WTC11 (cell line): Measurements from ENCODE around the gene LIN28A. TPM values are rescaled to one million over a fixed set of nuclear protein-coding genes. Genes with fewer than 3 reads are reported as not detected.
A peak's percentile ranks its signal among the peaks of the same experiment; 100 is the strongest.

ENCODE experiments used
- ATAC-seq: fragments of 200-7000 bp; cut with Tn5 transposase; 2 replicates; pipeline ENCODE4 v1.10.0; 2021; ENCODE audit warnings: mild to moderate bottlenecking, moderate library complexity
- CTCF ChIA-PET: fragments of 300-600 bp; sonication (Branson Sonifier 250); formaldehyde crosslinking; loops from one replicate; lab custom pipeline; 2021; ENCODE audit warnings: antibody characterized with exemption; lab: Charles Lee
- POLR2A ChIA-PET: fragments of 350-600 bp; sonication (Branson Sonifier 250); formaldehyde crosslinking; loops from one replicate; lab custom pipeline; 2021; ENCODE audit warnings: antibody characterized with exemption; lab: Charles Lee
- DNase-seq: peaks from one replicate; pipeline ENCODE4 v3.0.0; 2021; ENCODE audit warnings: low spot score
- H3K27ac Mint-ChIP-seq: 2 replicates; pipeline ENCODE4 v1.8.0; 2021; ENCODE audit warnings: mixed read lengths
- H3K27me3 Mint-ChIP-seq: 2 replicates; pipeline ENCODE4 v1.8.0; 2021; ENCODE audit warnings: low read depth, mild to moderate bottlenecking, moderate library complexity, mixed read lengths
- H3K36me3 Mint-ChIP-seq: 2 replicates; pipeline ENCODE4 v1.8.0; 2021; ENCODE audit warnings: mixed read lengths
- H3K4me1 Mint-ChIP-seq: 2 replicates; pipeline ENCODE4 v1.8.0; 2022; ENCODE audit warnings: mixed read lengths
- H3K4me3 Mint-ChIP-seq: 2 replicates; pipeline ENCODE4 v1.8.0; 2021; ENCODE audit warnings: mild to moderate bottlenecking, moderate library complexity, mixed read lengths
- H3K9me3 Mint-ChIP-seq: 2 replicates; pipeline ENCODE4 v1.8.0; 2021; ENCODE audit warnings: mixed read lengths
- CREB1 ChIP-seq: sonication (generic); formaldehyde crosslinking; IDR thresholded peaks from 2 replicates; pipeline ENCODE4 v1.8.0; 2023; ENCODE audit warnings: mild to moderate bottlenecking, missing genetic modification reagents
- E2F4 ChIP-seq: sonication (generic); formaldehyde crosslinking; IDR thresholded peaks from 2 replicates; pipeline ENCODE4 v1.8.1; 2022; ENCODE audit warnings: low read depth, mild to moderate bottlenecking, moderate library complexity, missing genetic modification reagents, borderline replicate concordance
- FOXP1 ChIP-seq: sonication (generic); formaldehyde crosslinking; IDR thresholded peaks from 2 replicates; pipeline ENCODE4 v1.8.0; 2022; ENCODE audit warnings: missing genetic modification reagents, mild to moderate bottlenecking, moderate library complexity, borderline replicate concordance
- GRHL2 ChIP-seq: fragments of 250-450 bp; sonication (Bioruptor Pico); IDR thresholded peaks from 2 replicates; pipeline ENCODE4 v1.8.0; 2022; ENCODE audit warnings: mild to moderate bottlenecking, moderate library complexity; ENCODE audit not compliant: insufficient replicate concordance, severe bottlenecking
- JAZF1 ChIP-seq: fragments of 250-450 bp; sonication (Bioruptor Pico); IDR thresholded peaks from 2 replicates; pipeline ENCODE4 v1.9.0; 2021; ENCODE audit warnings: moderate library complexity, mild to moderate bottlenecking, inconsistent platforms
- KAT7 ChIP-seq: sonication (generic); formaldehyde crosslinking; IDR thresholded peaks from 2 replicates; pipeline ENCODE4 v1.8.1; 2023; ENCODE audit warnings: missing genetic modification reagents, mild to moderate bottlenecking, borderline replicate concordance
- MXD4 ChIP-seq: fragments of 250-450 bp; sonication (Bioruptor Pico); IDR thresholded peaks from 2 replicates; pipeline ENCODE4 v1.8.0; 2021; ENCODE audit warnings: mild to moderate bottlenecking, moderate library complexity, borderline replicate concordance
- NFYB ChIP-seq: sonication (generic); formaldehyde crosslinking; conservative IDR thresholded peaks from 2 replicates; pipeline ENCODE4 v1.8.0; 2022; ENCODE audit warnings: low read depth, missing genetic modification reagents
- NR1H2 ChIP-seq: sonication (generic); formaldehyde crosslinking; IDR thresholded peaks from 2 replicates; pipeline ENCODE4 v1.9.0; 2021; ENCODE audit warnings: mild to moderate bottlenecking, moderate library complexity, missing genetic modification reagents
- PRDM15 ChIP-seq: sonication (generic); formaldehyde crosslinking; IDR thresholded peaks from 2 replicates; pipeline ENCODE4 v1.8.0; 2022; ENCODE audit warnings: missing genetic modification reagents
- RELA ChIP-seq: sonication (generic); formaldehyde crosslinking; IDR thresholded peaks from 2 replicates; pipeline ENCODE4 v1.8.1; 2022; ENCODE audit warnings: missing genetic modification reagents, mild to moderate bottlenecking, borderline replicate concordance
- SOX15 ChIP-seq: fragments of 250-450 bp; sonication (Bioruptor Pico); IDR thresholded peaks from 2 replicates; pipeline ENCODE4 v1.9.0; 2021; ENCODE audit warnings: mild to moderate bottlenecking
- TCF7 ChIP-seq: sonication (generic); formaldehyde crosslinking; IDR thresholded peaks from 2 replicates; pipeline ENCODE4 v1.8.0; 2022; ENCODE audit warnings: mild to moderate bottlenecking, low read depth, missing genetic modification reagents, moderate library complexity
- ZNF396 ChIP-seq: fragments of 250-450 bp; sonication (Bioruptor Pico); IDR thresholded peaks from 2 replicates; pipeline ENCODE4 v1.8.0; 2021; ENCODE audit warnings: mild to moderate bottlenecking, moderate library complexity, borderline replicate concordance
- ZNF416 ChIP-seq: fragments of 250-450 bp; sonication (Bioruptor Pico); IDR thresholded peaks from 2 replicates; pipeline ENCODE4 v1.9.0; 2021; ENCODE audit warnings: mild to moderate bottlenecking, inconsistent platforms
- ZNF423 ChIP-seq: fragments of 250-450 bp; sonication (Bioruptor Pico); IDR thresholded peaks from 2 replicates; pipeline ENCODE4 v2.1.2; 2022; ENCODE audit warnings: mild to moderate bottlenecking, moderate library complexity
- ZNF671 ChIP-seq: fragments of 250-450 bp; sonication (Bioruptor Pico); IDR thresholded peaks from 2 replicates; pipeline ENCODE4 v1.8.0; 2021; ENCODE audit warnings: mild to moderate bottlenecking
- total RNA-seq: library from RNA; stranded (reverse); gene quantifications from 3 replicates; pipeline ENCODE4 v1.2.3, GENCODE V29; 2021
- TF ChIP-seq, protein P1 (sequence below): sonication (generic); formaldehyde crosslinking; IDR thresholded peaks from 2 replicates; pipeline ENCODE4 v1.8.1; 2022; ENCODE audit warnings: mild to moderate bottlenecking, moderate library complexity, missing genetic modification reagents
- TF ChIP-seq, protein P2 (sequence below): sonication (generic); formaldehyde crosslinking; IDR thresholded peaks from 2 replicates; pipeline ENCODE4 v1.8.1; 2023; ENCODE audit warnings: mild to moderate bottlenecking, missing genetic modification reagents
- TF ChIP-seq, protein P3 (sequence below): sonication (generic); formaldehyde crosslinking; IDR thresholded peaks from 2 replicates; pipeline ENCODE4 v1.8.0; 2023; ENCODE audit warnings: missing genetic modification reagents
- TF ChIP-seq, protein P4 (sequence below): sonication (generic); formaldehyde crosslinking; IDR thresholded peaks from 2 replicates; pipeline ENCODE4 v1.8.0; 2023; ENCODE audit warnings: missing genetic modification reagents, mild to moderate bottlenecking, borderline replicate concordance
- TF ChIP-seq, protein P5 (sequence below): sonication (generic); formaldehyde crosslinking; IDR thresholded peaks from 2 replicates; pipeline ENCODE4 v1.8.0; 2022; ENCODE audit warnings: mild to moderate bottlenecking, missing genetic modification reagents

Gene LIN28A
- total RNA-seq, 1 experiment from 2014 or later: 1,251 TPM

DNA sequence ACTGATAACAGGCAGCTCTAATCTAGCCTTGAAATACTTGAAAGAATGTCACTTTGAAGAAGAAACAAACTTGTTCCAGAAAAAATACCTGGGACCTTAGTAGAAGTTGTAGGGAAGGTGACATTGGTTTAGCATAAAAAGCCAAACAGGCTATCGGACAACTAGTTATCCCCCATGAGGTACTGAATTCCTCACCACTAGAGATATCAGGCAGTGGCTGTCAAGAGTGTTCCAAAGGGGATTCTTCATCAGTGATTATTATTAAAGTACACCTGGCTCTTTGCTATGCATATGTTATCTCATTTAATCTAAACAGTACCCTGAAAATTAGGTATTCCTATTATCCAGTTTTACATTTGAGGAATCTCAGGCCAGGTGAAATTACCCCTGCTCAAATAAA is 48.5 kb downstream of the LIN28A start:
- ATAC-seq: no peak
- no peak for DNase-seq
- no peak for TF ChIP-seq ZNF396
- TF ChIP-seq FOXP1 (CRISPR knock-in tag): no peak
- no peak for TF ChIP-seq GRHL2
- no peak for TF ChIP-seq ZNF423 (CRISPR knock-in tag)
- no peak for TF ChIP-seq ZNF416 (CRISPR knock-in tag)
- TF ChIP-seq E2F4 (CRISPR knock-in tag): no peak
- TF ChIP-seq, protein P1, sequence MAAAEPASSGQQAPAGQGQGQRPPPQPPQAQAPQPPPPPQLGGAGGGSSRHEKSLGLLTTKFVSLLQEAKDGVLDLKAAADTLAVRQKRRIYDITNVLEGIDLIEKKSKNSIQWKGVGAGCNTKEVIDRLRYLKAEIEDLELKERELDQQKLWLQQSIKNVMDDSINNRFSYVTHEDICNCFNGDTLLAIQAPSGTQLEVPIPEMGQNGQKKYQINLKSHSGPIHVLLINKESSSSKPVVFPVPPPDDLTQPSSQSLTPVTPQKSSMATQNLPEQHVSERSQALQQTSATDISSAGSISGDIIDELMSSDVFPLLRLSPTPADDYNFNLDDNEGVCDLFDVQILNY: no peak
- no peak for TF ChIP-seq TCF7 (CRISPR knock-in tag)
- TF ChIP-seq MXD4 (CRISPR knock-in tag): no peak
- TF ChIP-seq RELA (CRISPR knock-in tag): no peak
- TF ChIP-seq, protein P2, sequence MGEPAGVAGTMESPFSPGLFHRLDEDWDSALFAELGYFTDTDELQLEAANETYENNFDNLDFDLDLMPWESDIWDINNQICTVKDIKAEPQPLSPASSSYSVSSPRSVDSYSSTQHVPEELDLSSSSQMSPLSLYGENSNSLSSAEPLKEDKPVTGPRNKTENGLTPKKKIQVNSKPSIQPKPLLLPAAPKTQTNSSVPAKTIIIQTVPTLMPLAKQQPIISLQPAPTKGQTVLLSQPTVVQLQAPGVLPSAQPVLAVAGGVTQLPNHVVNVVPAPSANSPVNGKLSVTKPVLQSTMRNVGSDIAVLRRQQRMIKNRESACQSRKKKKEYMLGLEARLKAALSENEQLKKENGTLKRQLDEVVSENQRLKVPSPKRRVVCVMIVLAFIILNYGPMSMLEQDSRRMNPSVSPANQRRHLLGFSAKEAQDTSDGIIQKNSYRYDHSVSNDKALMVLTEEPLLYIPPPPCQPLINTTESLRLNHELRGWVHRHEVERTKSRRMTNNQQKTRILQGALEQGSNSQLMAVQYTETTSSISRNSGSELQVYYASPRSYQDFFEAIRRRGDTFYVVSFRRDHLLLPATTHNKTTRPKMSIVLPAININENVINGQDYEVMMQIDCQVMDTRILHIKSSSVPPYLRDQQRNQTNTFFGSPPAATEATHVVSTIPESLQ (CRISPR knock-in tag): no peak
- no peak for TF ChIP-seq JAZF1
- TF ChIP-seq, protein P3, sequence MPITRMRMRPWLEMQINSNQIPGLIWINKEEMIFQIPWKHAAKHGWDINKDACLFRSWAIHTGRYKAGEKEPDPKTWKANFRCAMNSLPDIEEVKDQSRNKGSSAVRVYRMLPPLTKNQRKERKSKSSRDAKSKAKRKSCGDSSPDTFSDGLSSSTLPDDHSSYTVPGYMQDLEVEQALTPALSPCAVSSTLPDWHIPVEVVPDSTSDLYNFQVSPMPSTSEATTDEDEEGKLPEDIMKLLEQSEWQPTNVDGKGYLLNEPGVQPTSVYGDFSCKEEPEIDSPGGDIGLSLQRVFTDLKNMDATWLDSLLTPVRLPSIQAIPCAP (CRISPR knock-in tag): no peak
- no peak for TF ChIP-seq CREB1 (CRISPR knock-in tag)
- no peak for TF ChIP-seq SOX15 (CRISPR knock-in tag)
- TF ChIP-seq, protein P4, sequence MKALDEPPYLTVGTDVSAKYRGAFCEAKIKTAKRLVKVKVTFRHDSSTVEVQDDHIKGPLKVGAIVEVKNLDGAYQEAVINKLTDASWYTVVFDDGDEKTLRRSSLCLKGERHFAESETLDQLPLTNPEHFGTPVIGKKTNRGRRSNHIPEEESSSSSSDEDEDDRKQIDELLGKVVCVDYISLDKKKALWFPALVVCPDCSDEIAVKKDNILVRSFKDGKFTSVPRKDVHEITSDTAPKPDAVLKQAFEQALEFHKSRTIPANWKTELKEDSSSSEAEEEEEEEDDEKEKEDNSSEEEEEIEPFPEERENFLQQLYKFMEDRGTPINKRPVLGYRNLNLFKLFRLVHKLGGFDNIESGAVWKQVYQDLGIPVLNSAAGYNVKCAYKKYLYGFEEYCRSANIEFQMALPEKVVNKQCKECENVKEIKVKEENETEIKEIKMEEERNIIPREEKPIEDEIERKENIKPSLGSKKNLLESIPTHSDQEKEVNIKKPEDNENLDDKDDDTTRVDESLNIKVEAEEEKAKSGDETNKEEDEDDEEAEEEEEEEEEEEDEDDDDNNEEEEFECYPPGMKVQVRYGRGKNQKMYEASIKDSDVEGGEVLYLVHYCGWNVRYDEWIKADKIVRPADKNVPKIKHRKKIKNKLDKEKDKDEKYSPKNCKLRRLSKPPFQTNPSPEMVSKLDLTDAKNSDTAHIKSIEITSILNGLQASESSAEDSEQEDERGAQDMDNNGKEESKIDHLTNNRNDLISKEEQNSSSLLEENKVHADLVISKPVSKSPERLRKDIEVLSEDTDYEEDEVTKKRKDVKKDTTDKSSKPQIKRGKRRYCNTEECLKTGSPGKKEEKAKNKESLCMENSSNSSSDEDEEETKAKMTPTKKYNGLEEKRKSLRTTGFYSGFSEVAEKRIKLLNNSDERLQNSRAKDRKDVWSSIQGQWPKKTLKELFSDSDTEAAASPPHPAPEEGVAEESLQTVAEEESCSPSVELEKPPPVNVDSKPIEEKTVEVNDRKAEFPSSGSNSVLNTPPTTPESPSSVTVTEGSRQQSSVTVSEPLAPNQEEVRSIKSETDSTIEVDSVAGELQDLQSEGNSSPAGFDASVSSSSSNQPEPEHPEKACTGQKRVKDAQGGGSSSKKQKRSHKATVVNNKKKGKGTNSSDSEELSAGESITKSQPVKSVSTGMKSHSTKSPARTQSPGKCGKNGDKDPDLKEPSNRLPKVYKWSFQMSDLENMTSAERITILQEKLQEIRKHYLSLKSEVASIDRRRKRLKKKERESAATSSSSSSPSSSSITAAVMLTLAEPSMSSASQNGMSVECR (CRISPR knock-in tag): no peak
- no peak for TF ChIP-seq NFYB (CRISPR knock-in tag)
- H3K9me3 Mint-ChIP-seq: no peaks in the 10 kb centered on the region
- no peak overlapping the region for H3K4me3 Mint-ChIP-seq
- H3K36me3 Mint-ChIP-seq: peaks cover 44% of the 10 kb centered on the region
- CTCF ChIA-PET: interaction anchor here (2.0 kb wide), 1 partner anchor 11 kb away, joined by 6 read pairs; no protein-coding TSS in a partner anchor
- H3K27ac Mint-ChIP-seq: no peak overlapping the region
- POLR2A ChIA-PET: no interaction called here
- no peaks in the 10 kb centered on the region for H3K27me3 Mint-ChIP-seq
- H3K4me1 Mint-ChIP-seq: no peaks in the 10 kb centered on the region

DNA sequence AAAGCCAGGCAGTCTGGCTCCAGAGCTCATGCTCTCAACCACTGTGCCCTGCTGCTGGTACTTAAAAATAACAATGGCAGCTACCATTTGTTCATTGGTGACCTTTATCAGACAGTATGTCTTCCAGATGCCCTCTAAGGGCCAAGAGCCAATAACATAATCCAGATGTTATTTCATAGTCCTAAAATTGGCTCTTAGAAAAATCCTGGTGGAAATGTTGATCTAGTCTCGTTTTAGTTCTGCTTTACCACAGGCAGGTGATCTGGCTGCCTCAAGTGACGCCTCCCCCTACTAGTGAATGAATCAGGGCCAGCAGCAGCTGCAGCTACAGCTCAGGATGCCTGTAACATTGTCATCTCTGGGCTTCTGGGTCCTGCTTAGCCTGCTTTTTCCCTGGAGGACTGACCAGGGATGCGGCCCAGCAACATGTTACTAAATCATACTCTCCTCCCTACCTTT is 49.0 kb downstream of the LIN28A start:
- DNase-seq: no peak
- Mint-ChIP-seq H3K4me1 (no peaks in the 10 kb centered on the region), H3K9me3 (no peaks in the 10 kb centered on the region), H3K4me3 (no peak overlapping the region), H3K27ac (peak overlapping the region; percentile 26; the same call in 1 of the 2 replicates), H3K27me3 (no peaks in the 10 kb centered on the region), H3K36me3 (peaks cover 43% of the 10 kb centered on the region)
- no peak for ATAC-seq
- POLR2A ChIA-PET: no interaction called here
- CTCF ChIA-PET: interaction anchor here (2.0 kb wide), 1 partner anchor 10 kb away, joined by 6 read pairs; no protein-coding TSS in a partner anchor
- TF ChIP-seq PRDM15 (CRISPR knock-in tag): no peak
- TF ChIP-seq ZNF671 (CRISPR knock-in tag): no peak
- no peak for TF ChIP-seq NR1H2
- TF ChIP-seq, protein P5, sequence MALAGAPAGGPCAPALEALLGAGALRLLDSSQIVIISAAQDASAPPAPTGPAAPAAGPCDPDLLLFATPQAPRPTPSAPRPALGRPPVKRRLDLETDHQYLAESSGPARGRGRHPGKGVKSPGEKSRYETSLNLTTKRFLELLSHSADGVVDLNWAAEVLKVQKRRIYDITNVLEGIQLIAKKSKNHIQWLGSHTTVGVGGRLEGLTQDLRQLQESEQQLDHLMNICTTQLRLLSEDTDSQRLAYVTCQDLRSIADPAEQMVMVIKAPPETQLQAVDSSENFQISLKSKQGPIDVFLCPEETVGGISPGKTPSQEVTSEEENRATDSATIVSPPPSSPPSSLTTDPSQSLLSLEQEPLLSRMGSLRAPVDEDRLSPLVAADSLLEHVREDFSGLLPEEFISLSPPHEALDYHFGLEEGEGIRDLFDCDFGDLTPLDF (CRISPR knock-in tag): no peak
- TF ChIP-seq KAT7: no peak
